Endodermal cell (in vitro differentiated cells): ENCODE measurements around the gene TDRD9. TPM values are rescaled to one million over a fixed set of nuclear protein-coding genes. Genes with fewer than 3 reads are reported as not detected.

Experiments used
- DNase-seq: peaks from one replicate; pipeline ENCODE4 v3.0.0-alpha.2; 2017
- H3K27ac ChIP-seq: 2 replicates; pipeline ENCODE4 v1.5.1; 2013; ENCODE audit warnings: mild to moderate bottlenecking, low read depth, low read length, moderate library complexity
- H3K27me3 ChIP-seq: 2 replicates; pipeline ENCODE4 v1.6.1; 2013; ENCODE audit warnings: mild to moderate bottlenecking, low read length, moderate library complexity; ENCODE audit not compliant: insufficient read depth, control insufficient read depth, poor library complexity, severe bottlenecking
- H3K36me3 ChIP-seq: 2 replicates; pipeline ENCODE4 v1.7.0; 2013; ENCODE audit warnings: mild to moderate bottlenecking, low read length, moderate library complexity; ENCODE audit not compliant: control insufficient read depth, insufficient read depth
- H3K4me1 ChIP-seq: one replicate; pipeline ENCODE4 v1.7.0; 2013; ENCODE audit warnings: low read length; ENCODE audit not compliant: control insufficient read depth, insufficient read depth
- H3K4me3 ChIP-seq: 2 replicates; pipeline ENCODE4 v1.5.1; 2013; ENCODE audit warnings: mild to moderate bottlenecking, low read length, moderate library complexity
- H3K9ac ChIP-seq: 2 replicates; pipeline ENCODE4 v1.6.1; 2013; ENCODE audit warnings: mild to moderate bottlenecking, low read length, moderate library complexity; ENCODE audit not compliant: poor library complexity, severe bottlenecking; ENCODE audit errors: extremely low read depth
- H3K9me3 ChIP-seq: 2 replicates; pipeline ENCODE4 v1.6.1; 2013; ENCODE audit warnings: mild to moderate bottlenecking, low read length, moderate library complexity; ENCODE audit not compliant: control insufficient read depth
- H3K27ac Mint-ChIP-seq: 2 replicates; pipeline ENCODE4 v1.8.0; 2020; ENCODE audit warnings: mixed read lengths
- H3K27me3 Mint-ChIP-seq: 2 replicates; pipeline ENCODE4 v1.8.0; 2021; ENCODE audit warnings: mild to moderate bottlenecking, mixed read lengths; ENCODE audit not compliant: insufficient read depth
- H3K36me3 Mint-ChIP-seq: 2 replicates; pipeline ENCODE4 v1.8.0; 2020; ENCODE audit warnings: low read depth, mixed read lengths
- H3K4me1 Mint-ChIP-seq: 2 replicates; pipeline ENCODE4 v1.8.0; 2020; ENCODE audit warnings: mixed read lengths
- H3K4me3 Mint-ChIP-seq: 2 replicates; pipeline ENCODE4 v1.8.0; 2020; ENCODE audit warnings: mild to moderate bottlenecking, moderate library complexity, mixed read lengths
- H3K9me3 Mint-ChIP-seq: 2 replicates; pipeline ENCODE4 v1.8.0; 2020; ENCODE audit warnings: mild to moderate bottlenecking, mixed read lengths
- WGBS, 2 experiments: methylation state at CpG; one replicate each; pipeline versions ENCODE4 v1.1.5 to v1.1.7; 2013; ENCODE audit warnings: missing lambda C conversion rate in 2 of 2, mixed read lengths in 1 of 2; ENCODE audit not compliant: insufficient coverage in 1 of 2, insufficient read length in 1 of 2; 5-methylcytosine and 5-hydroxymethylcytosine counted together
- total RNA-seq, 2 donors: library from RNA; stranded (reverse); fragmentation: NEBNext Ultra II Directional in 1 of 2; extraction: Animal tissue kit (Norgen Biotek cat#: 25700) in 1 of 2; gene quantifications; 2 replicates in 1 of 2; 3 replicates in 1 of 2; pipeline ENCODE4 v1.2.1, GENCODE V29; 2021
- TF ChIP-seq, protein P1 (sequence below): fragments of 200-600 bp; sonication (generic); conservative IDR thresholded peaks from 2 replicates; pipeline ENCODE4 v1.5.0; 2021; ENCODE audit warnings: antibody characterized with exemption, mild to moderate bottlenecking

The TDRD9 gene
- total RNA-seq, 2 donors from 2014 or later = not detected

DNA sequence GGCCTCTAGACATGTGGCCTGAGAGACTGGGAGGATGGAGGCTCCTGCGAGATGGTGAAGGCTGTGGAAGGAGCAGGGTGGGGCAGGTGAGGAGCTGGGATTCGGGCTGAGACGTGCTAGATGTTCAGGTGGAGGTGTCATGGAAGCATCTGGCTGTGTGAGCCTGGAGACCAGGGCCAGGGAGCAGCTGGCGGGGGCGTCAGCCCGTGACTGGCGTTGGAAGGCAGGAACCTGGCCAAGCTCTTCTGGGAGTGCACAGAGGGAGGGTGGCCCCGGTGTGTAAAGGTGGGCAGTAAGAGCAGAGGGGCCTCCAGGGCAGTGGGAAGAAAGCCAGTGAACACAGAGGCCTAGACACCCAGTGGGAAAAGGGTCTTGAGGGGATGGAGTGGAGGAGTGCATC lies 69.1 kb downstream of the TDRD9 start:
- no peaks in the 10 kb centered on the region for H3K4me1 ChIP-seq
- TF ChIP-seq, protein P1, sequence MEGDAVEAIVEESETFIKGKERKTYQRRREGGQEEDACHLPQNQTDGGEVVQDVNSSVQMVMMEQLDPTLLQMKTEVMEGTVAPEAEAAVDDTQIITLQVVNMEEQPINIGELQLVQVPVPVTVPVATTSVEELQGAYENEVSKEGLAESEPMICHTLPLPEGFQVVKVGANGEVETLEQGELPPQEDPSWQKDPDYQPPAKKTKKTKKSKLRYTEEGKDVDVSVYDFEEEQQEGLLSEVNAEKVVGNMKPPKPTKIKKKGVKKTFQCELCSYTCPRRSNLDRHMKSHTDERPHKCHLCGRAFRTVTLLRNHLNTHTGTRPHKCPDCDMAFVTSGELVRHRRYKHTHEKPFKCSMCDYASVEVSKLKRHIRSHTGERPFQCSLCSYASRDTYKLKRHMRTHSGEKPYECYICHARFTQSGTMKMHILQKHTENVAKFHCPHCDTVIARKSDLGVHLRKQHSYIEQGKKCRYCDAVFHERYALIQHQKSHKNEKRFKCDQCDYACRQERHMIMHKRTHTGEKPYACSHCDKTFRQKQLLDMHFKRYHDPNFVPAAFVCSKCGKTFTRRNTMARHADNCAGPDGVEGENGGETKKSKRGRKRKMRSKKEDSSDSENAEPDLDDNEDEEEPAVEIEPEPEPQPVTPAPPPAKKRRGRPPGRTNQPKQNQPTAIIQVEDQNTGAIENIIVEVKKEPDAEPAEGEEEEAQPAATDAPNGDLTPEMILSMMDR = no peak
- Mint-ChIP-seq H3K9me3 (no peaks in the 10 kb centered on the region), H3K27me3 (peaks cover 6% of the 10 kb centered on the region), H3K4me1 (peaks cover 4% of the 10 kb centered on the region), H3K4me3 (no peak overlapping the region), H3K36me3 (no peaks in the 10 kb centered on the region), H3K27ac (no peak overlapping the region)
- no peak for DNase-seq
- H3K9me3 ChIP-seq = no peaks in the 10 kb centered on the region
- no peak overlapping the region for H3K9ac ChIP-seq
- no peak overlapping the region for H3K27ac ChIP-seq
- no peaks in the 10 kb centered on the region for H3K27me3 ChIP-seq
- no peak overlapping the region for H3K4me3 ChIP-seq
- no peaks in the 10 kb centered on the region for H3K36me3 ChIP-seq
- 80 to 85% methylated on average over 3 to 8 of the region's 8 CpGs for WGBS, 2 experiments

- TF ChIP-seq, protein P1 = no peak
Measured at GRCh38 chr14:103998027-103998426, 69.8 kb downstream of the TDRD9 start.

GRCh38 chr14:103999795-104000440 lies 71.7 kb downstream of the TDRD9 start:
- Mint-ChIP-seq H3K4me1 (peaks cover 3% of the 10 kb centered on the region), H3K27me3 (peaks cover 11% of the 10 kb centered on the region), H3K36me3 (no peaks in the 10 kb centered on the region), H3K9me3 (no peaks in the 10 kb centered on the region), H3K4me3 (no peak overlapping the region), H3K27ac (no peak overlapping the region)
- TF ChIP-seq, protein P1 = no peak
- DNase-seq = no peak
- Histone ChIP-seq H3K36me3 (no peaks in the 10 kb centered on the region), H3K27me3 (peaks cover 6% of the 10 kb centered on the region), H3K9me3 (no peaks in the 10 kb centered on the region), H3K4me3 (no peak overlapping the region), H3K9ac (no peak overlapping the region), H3K4me1 (no peaks in the 10 kb centered on the region), H3K27ac (no peak overlapping the region)
- WGBS, 2 experiments = 87 to 90% methylated on average over 4 to 7 of the region's 7 CpGs

More at GRCh38 chr14:103998027-103998426, 69.8 kb downstream of the TDRD9 start:
- no peak overlapping the region for H3K4me3 ChIP-seq
- H3K36me3 Mint-ChIP-seq = no peaks in the 10 kb centered on the region
- H3K4me3 Mint-ChIP-seq = no peak overlapping the region
- H3K9me3 ChIP-seq = no peaks in the 10 kb centered on the region
- WGBS, 2 experiments = 93 to 94% methylated on average over 6 to 7 of the region's 10 CpGs
- H3K27ac Mint-ChIP-seq = no peak overlapping the region
- DNase-seq = no peak
- H3K27ac ChIP-seq = no peak overlapping the region
- peaks cover 4% of the 10 kb centered on the region for H3K4me1 Mint-ChIP-seq
- no peak overlapping the region for H3K9ac ChIP-seq
- no peaks in the 10 kb centered on the region for H3K4me1 ChIP-seq
- no peaks in the 10 kb centered on the region for H3K9me3 Mint-ChIP-seq
- H3K27me3 ChIP-seq = no peaks in the 10 kb centered on the region
- H3K27me3 Mint-ChIP-seq = peaks cover 6% of the 10 kb centered on the region
- no peaks in the 10 kb centered on the region for H3K36me3 ChIP-seq
